ENCODE data around the gene IPO9.

GRCh38 chr1:201893431-201893830 is 64.5 kb downstream of the IPO9 start:
- TF ChIP-seq, protein P1, sequence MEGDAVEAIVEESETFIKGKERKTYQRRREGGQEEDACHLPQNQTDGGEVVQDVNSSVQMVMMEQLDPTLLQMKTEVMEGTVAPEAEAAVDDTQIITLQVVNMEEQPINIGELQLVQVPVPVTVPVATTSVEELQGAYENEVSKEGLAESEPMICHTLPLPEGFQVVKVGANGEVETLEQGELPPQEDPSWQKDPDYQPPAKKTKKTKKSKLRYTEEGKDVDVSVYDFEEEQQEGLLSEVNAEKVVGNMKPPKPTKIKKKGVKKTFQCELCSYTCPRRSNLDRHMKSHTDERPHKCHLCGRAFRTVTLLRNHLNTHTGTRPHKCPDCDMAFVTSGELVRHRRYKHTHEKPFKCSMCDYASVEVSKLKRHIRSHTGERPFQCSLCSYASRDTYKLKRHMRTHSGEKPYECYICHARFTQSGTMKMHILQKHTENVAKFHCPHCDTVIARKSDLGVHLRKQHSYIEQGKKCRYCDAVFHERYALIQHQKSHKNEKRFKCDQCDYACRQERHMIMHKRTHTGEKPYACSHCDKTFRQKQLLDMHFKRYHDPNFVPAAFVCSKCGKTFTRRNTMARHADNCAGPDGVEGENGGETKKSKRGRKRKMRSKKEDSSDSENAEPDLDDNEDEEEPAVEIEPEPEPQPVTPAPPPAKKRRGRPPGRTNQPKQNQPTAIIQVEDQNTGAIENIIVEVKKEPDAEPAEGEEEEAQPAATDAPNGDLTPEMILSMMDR (IDR thresholded peaks at IDR 0.05; ENCODE audit: low read depth, low read length), result no peak
- no peak for TF ChIP-seq POLR2A (IDR thresholded peaks at IDR 0.05; ENCODE audit: extremely low read depth, insufficient read length)
